Erythroblast (primary cell): ENCODE measurements around the gene ZFPM1.

Experiments used
- GATA1 ChIP-seq: IDR thresholded peaks from 2 replicates; pipeline ENCODE4 v1.6.1; 2011; ENCODE audit warnings: low read depth, mild to moderate bottlenecking, control low read depth, low read length, moderate library complexity
- POLR2A ChIP-seq: IDR thresholded peaks from 2 replicates; pipeline ENCODE4 v1.6.1; 2011; ENCODE audit warnings: mild to moderate bottlenecking, low read length

GRCh38 chr16:88413631-88414030 lies 39.4 kb upstream of the ZFPM1 start:
- no peak for TF ChIP-seq POLR2A
- TF ChIP-seq GATA1, result no peak
